IMR-90 (cell line): ENCODE results near the gene AGPAT3. TPM values are rescaled to one million over a fixed set of nuclear protein-coding genes. Genes with fewer than 3 reads are reported as not detected.

Experiments used
- ATAC-seq: fragments of 200-7000 bp; cut with Tn5 transposase; 2 replicates; pipeline ENCODE4 v1.9.1; 2020; ENCODE audit warnings: low read depth, mild to moderate bottlenecking, moderate library complexity
- BruUV-seq: library from RNA; stranded (reverse); fragments of 400-500 nt; replicated peaks from 2 replicates; lab custom pipeline; 2021; lab: Mats Ljungman, UMichigan
- CTCF ChIA-PET: fragments of 300-600 bp; formaldehyde crosslinking; extraction: SDS; loops from one replicate; lab custom pipeline; 2021; ENCODE audit warnings: antibody characterized with exemption; lab: Yijun Ruan, JAX
- POLR2A ChIA-PET: fragments of 300-600 bp; sonication (Branson Sonifier 250); formaldehyde crosslinking; loops from one replicate; lab custom pipeline; 2022; ENCODE audit warnings: antibody characterized with exemption; ENCODE audit not compliant: unreplicated experiment; lab: Charles Lee
- DNase-seq: peaks from one replicate; pipeline ENCODE4 v3.0.0; 2013
- H2AFZ ChIP-seq: replicated peaks from 2 replicates; pipeline ENCODE3; 2013; ENCODE audit warnings: low read length, mild to moderate bottlenecking; ENCODE audit not compliant: poor library complexity
- H2AK5ac ChIP-seq: 2 replicates; pipeline ENCODE4 v1.6.1; 2013; ENCODE audit warnings: low read depth, low read length, inconsistent platforms
- H2AK9ac ChIP-seq: replicated peaks from 2 replicates; pipeline ENCODE3; 2013; ENCODE audit warnings: mild to moderate bottlenecking, low read depth, low read length, moderate library complexity; ENCODE audit not compliant: poor library complexity
- H2BK120ac ChIP-seq: 2 replicates; pipeline ENCODE4 v1.6.1; 2013; ENCODE audit warnings: low read depth, low read length, inconsistent platforms
- H2BK15ac ChIP-seq: 3 replicates; pipeline ENCODE4 v1.6.1; 2013; ENCODE audit warnings: low read depth, low read length, inconsistent platforms
- H2BK20ac ChIP-seq: 2 replicates; pipeline ENCODE4 v1.6.1; 2013; ENCODE audit warnings: low read depth, mild to moderate bottlenecking, inconsistent platforms, low read length, moderate library complexity
- H2BK5ac ChIP-seq: 2 replicates; pipeline ENCODE4 v1.6.1; 2013; ENCODE audit warnings: mild to moderate bottlenecking, low read depth, low read length, inconsistent platforms; ENCODE audit not compliant: poor library complexity, severe bottlenecking
- H3K14ac ChIP-seq: replicated peaks from 2 replicates; pipeline ENCODE4 v1.6.1; 2013; ENCODE audit warnings: low read depth, low read length, inconsistent platforms
- H3K18ac ChIP-seq: 2 replicates; pipeline ENCODE4 v1.6.1; 2013; ENCODE audit warnings: low read depth, low read length, control low read depth
- H3K23ac ChIP-seq: 2 replicates; pipeline ENCODE4 v1.6.1; 2013; ENCODE audit warnings: low read depth, low read length, inconsistent platforms
- H3K27ac ChIP-seq: 2 replicates; pipeline ENCODE4 v1.5.1; 2013; ENCODE audit warnings: mild to moderate bottlenecking, control low read depth, low read length; ENCODE audit not compliant: insufficient read depth
- H3K27me3 ChIP-seq: 2 replicates; pipeline ENCODE4 v1.6.1; 2013; ENCODE audit warnings: low read length; ENCODE audit not compliant: control insufficient read depth, insufficient read depth
- H3K36me3 ChIP-seq: 2 replicates; pipeline ENCODE4 v1.6.1; 2013; ENCODE audit warnings: low read length, mixed read lengths; ENCODE audit not compliant: control insufficient read depth, insufficient read depth
- H3K4ac ChIP-seq: 2 replicates; pipeline ENCODE4 v1.6.1; 2013; ENCODE audit warnings: low read depth, low read length, inconsistent platforms
- H3K4me1 ChIP-seq: 2 replicates; pipeline ENCODE4 v1.6.1; 2013; ENCODE audit warnings: low read length, mixed read lengths; ENCODE audit not compliant: control insufficient read depth, insufficient read depth
- H3K4me2 ChIP-seq: 2 replicates; pipeline ENCODE4 v1.6.1; 2013; ENCODE audit warnings: low read depth, mild to moderate bottlenecking, control low read depth, low read length, moderate library complexity
- H3K4me3 ChIP-seq: 2 replicates; pipeline ENCODE4 v1.5.1; 2013; ENCODE audit warnings: low read depth, mild to moderate bottlenecking, control low read depth, low read length, moderate library complexity; ENCODE audit not compliant: insufficient read depth
- H3K56ac ChIP-seq: 2 replicates; pipeline ENCODE4 v1.6.1; 2013; ENCODE audit warnings: low read length, inconsistent platforms; ENCODE audit not compliant: insufficient read depth; ENCODE audit errors: extremely low read depth
- H3K79me1 ChIP-seq, 2 experiments: 2 replicates each; pipeline ENCODE4 v1.6.1; 2013; ENCODE audit warnings: low read length in 2 of 2, inconsistent platforms in 1 of 2, low read depth in 1 of 2
- H3K9ac ChIP-seq: 2 replicates; pipeline ENCODE4 v1.6.1; 2013; ENCODE audit warnings: low read depth, low read length, control low read depth
- H3K9me1 ChIP-seq: 2 replicates; pipeline ENCODE4 v1.6.1; 2013; ENCODE audit warnings: low read length, inconsistent platforms; ENCODE audit not compliant: insufficient read depth
- H3K9me3 ChIP-seq: 2 replicates; pipeline ENCODE4 v1.6.1; 2013; ENCODE audit warnings: low read length; ENCODE audit not compliant: control insufficient read depth, insufficient read depth
- H4K20me1 ChIP-seq: 2 replicates; pipeline ENCODE4 v1.6.1; 2013; ENCODE audit warnings: low read length, inconsistent platforms; ENCODE audit not compliant: insufficient read depth
- H4K5ac ChIP-seq: 2 replicates; pipeline ENCODE4 v1.6.1; 2013; ENCODE audit warnings: mild to moderate bottlenecking, low read depth, low read length, control low read depth
- H4K8ac ChIP-seq, 2 experiments: 2 replicates each; pipeline ENCODE4 v1.6.1; 2013; ENCODE audit warnings: low read depth in 2 of 2, low read length in 2 of 2, control low read depth in 1 of 2, inconsistent platforms in 1 of 2
- H4K91ac ChIP-seq: 2 replicates; pipeline ENCODE4 v1.6.1; 2013; ENCODE audit warnings: low read depth, low read length, inconsistent platforms; ENCODE audit not compliant: insufficient read depth
- BHLHE40 ChIP-seq: fragments of 150-350 bp; IDR thresholded peaks from 2 replicates; pipeline ENCODE4 v1.6.1; 2016; ENCODE audit warnings: mild to moderate bottlenecking, low read depth, low read length
- MAZ ChIP-seq: IDR thresholded peaks from 2 replicates; pipeline ENCODE4 v1.6.1; 2012; ENCODE audit warnings: low read depth, mild to moderate bottlenecking, low read length, improper control_type of control experiment, moderate library complexity, borderline replicate concordance
- NFE2L2 ChIP-seq: fragments of 150-350 bp; IDR thresholded peaks from 2 replicates; pipeline ENCODE4 v1.6.1; 2016; ENCODE audit warnings: low read depth, mild to moderate bottlenecking, low read length
- POLR2A ChIP-seq: IDR thresholded peaks from 2 replicates; pipeline ENCODE4 v1.6.1; 2012; ENCODE audit warnings: mild to moderate bottlenecking, low read depth, low read length
- RAD21 ChIP-seq: IDR thresholded peaks from 2 replicates; pipeline ENCODE4 v1.6.1; 2012; ENCODE audit warnings: low read length, improper control_type of control experiment
- WGBS, 2 experiments: methylation state at CpG; one replicate each; pipeline versions ENCODE4 v1.1.5 to v1.1.7; 2013; ENCODE audit warnings: missing lambda C conversion rate in 2 of 2; ENCODE audit not compliant: insufficient read length in 1 of 2; ENCODE audit errors: extremely low coverage in 2 of 2; 5-methylcytosine and 5-hydroxymethylcytosine counted together
- dilution Hi-C: fragments of 300-500 bp; cut with HindIII; formaldehyde crosslinking; loops from one replicate; pipeline ENCODE4 v1.14.3; 2018; ENCODE audit warnings: low sequenced_read_pairs; ENCODE audit not compliant: unreplicated experiment
- in situ Hi-C: fragments of 300-500 bp; cut with MboI; formaldehyde crosslinking; loops from 3 replicates; pipeline ENCODE4 v1.14.3; 2019; ENCODE audit warnings: low sequenced_read_pairs, inconsistent platforms, mixed read lengths
- intact Hi-C: fragments of 100-400 bp; cut with micrococcal nuclease; formaldehyde crosslinking; loops from 2 replicates; pipeline ENCODE4 v1.10.0; 2022
- polyA plus RNA-seq, 3 experiments: library from polyadenylated mRNA; depleted of rRNA; stranded (reverse); fragments of >200 nt; gene quantifications; 2 replicates each; pipeline ENCODE4 v1.2.3, GENCODE V29; 2012; ENCODE audit warnings: low replicate concordance in 1 of 3
- total RNA-seq: library from RNA; depleted of rRNA; stranded (reverse); fragments of >200 nt; gene quantifications from 2 replicates; pipeline ENCODE4 v1.2.3, GENCODE V29; 2012
- TF ChIP-seq, protein P1 (sequence below): conservative IDR thresholded peaks from 2 replicates; pipeline ENCODE4 v1.5.1; 2012; ENCODE audit warnings: mild to moderate bottlenecking, low read depth, low read length, improper control_type of control experiment

AGPAT3 gene
- total and polyA plus RNA-seq, 2 of the 4 experiments (the other 2 are of a cell fraction), result 27.1 to 38.7 TPM

DNA sequence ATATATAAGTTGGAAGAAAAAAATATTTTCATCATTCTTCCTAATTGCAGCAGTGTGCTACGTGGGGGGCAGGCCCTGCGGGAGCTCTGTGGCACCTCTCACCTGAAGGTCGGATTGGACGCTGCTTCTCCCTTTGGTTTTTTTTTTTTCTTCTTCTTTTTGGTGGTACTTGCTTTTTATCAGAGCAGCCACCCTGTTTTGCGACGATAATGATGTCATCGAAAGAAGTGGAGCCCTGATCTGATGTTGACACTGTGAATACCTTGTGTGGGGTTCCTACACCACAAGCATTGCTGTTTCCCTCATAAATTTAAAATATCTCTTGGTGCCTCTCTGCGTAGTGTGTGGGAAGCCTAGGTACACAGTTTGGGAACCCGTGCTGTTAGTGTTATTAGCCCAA lies 152.6 kb downstream of the AGPAT3 start:
- ATAC-seq (no peak), DNase-seq (no peak)
- H4K91ac ChIP-seq, result no peak overlapping the region
- no peak overlapping the region for H3K23ac ChIP-seq
- peaks cover 16 to 56% of the 10 kb centered on the region in 2 experiments for H3K79me1 ChIP-seq
- no peak overlapping the region for H3K27ac ChIP-seq
- H3K9me3 ChIP-seq, result no peaks in the 10 kb centered on the region
- H3K4me2 ChIP-seq, result no peak overlapping the region
- H4K20me1 ChIP-seq, result peaks cover 76% of the 10 kb centered on the region
- no peak overlapping the region for H2BK20ac ChIP-seq
- H3K4me1 ChIP-seq, result peaks cover 6% of the 10 kb centered on the region
- no peak overlapping the region for H2BK15ac ChIP-seq
- H3K9ac ChIP-seq, result no peak overlapping the region
- ChIA-PET CTCF (no interaction called here), POLR2A (no interaction called here)
- TF ChIP-seq, protein P1, sequence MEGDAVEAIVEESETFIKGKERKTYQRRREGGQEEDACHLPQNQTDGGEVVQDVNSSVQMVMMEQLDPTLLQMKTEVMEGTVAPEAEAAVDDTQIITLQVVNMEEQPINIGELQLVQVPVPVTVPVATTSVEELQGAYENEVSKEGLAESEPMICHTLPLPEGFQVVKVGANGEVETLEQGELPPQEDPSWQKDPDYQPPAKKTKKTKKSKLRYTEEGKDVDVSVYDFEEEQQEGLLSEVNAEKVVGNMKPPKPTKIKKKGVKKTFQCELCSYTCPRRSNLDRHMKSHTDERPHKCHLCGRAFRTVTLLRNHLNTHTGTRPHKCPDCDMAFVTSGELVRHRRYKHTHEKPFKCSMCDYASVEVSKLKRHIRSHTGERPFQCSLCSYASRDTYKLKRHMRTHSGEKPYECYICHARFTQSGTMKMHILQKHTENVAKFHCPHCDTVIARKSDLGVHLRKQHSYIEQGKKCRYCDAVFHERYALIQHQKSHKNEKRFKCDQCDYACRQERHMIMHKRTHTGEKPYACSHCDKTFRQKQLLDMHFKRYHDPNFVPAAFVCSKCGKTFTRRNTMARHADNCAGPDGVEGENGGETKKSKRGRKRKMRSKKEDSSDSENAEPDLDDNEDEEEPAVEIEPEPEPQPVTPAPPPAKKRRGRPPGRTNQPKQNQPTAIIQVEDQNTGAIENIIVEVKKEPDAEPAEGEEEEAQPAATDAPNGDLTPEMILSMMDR, result no peak
- no peak for TF ChIP-seq RAD21
- TF ChIP-seq MAZ, result no peak
- TF ChIP-seq NFE2L2, result no peak
- no peak for TF ChIP-seq BHLHE40
- TF ChIP-seq POLR2A, result no peak
- no peak overlapping the region for H4K8ac ChIP-seq
- no peak overlapping the region for H3K4me3 ChIP-seq
- no CpG with 5 or more reads among the region's 9 CpGs for WGBS, 2 experiments
- in situ Hi-C loops, result no loop called here
- H2AK5ac ChIP-seq, result no peak overlapping the region
- intact Hi-C loops, result no loop called here
- dilution Hi-C loops, result no loop called here
- H3K4ac ChIP-seq, result no peak overlapping the region
- no peak overlapping the region for H3K14ac ChIP-seq
- H2AFZ ChIP-seq, result no peak overlapping the region
- no peaks in the 10 kb centered on the region for H3K36me3 ChIP-seq
- H3K18ac ChIP-seq, result no peak overlapping the region
- H3K9me1 ChIP-seq, result peaks cover 9% of the 10 kb centered on the region; the same call in 1 of the 2 replicates
- H2BK120ac ChIP-seq, result no peak overlapping the region
- no peak overlapping the region for H4K5ac ChIP-seq
- H2BK5ac ChIP-seq, result no peak overlapping the region
- no TSS peak for BruUV-seq
- H3K56ac ChIP-seq, result no peak overlapping the region
- no peaks in the 10 kb centered on the region for H3K27me3 ChIP-seq
- no peak overlapping the region for H2AK9ac ChIP-seq
